HG03103 (cell line): Measurements from ENCODE around the gene BSND.

Experiments used
- ATAC-seq: cut with Tn5 transposase; IDR thresholded peaks from one replicate; pipeline ENCODE4 v1.9.1; 2021; ENCODE audit warnings: low read depth; ENCODE audit not compliant: unreplicated experiment

Gene BSND

DNA sequence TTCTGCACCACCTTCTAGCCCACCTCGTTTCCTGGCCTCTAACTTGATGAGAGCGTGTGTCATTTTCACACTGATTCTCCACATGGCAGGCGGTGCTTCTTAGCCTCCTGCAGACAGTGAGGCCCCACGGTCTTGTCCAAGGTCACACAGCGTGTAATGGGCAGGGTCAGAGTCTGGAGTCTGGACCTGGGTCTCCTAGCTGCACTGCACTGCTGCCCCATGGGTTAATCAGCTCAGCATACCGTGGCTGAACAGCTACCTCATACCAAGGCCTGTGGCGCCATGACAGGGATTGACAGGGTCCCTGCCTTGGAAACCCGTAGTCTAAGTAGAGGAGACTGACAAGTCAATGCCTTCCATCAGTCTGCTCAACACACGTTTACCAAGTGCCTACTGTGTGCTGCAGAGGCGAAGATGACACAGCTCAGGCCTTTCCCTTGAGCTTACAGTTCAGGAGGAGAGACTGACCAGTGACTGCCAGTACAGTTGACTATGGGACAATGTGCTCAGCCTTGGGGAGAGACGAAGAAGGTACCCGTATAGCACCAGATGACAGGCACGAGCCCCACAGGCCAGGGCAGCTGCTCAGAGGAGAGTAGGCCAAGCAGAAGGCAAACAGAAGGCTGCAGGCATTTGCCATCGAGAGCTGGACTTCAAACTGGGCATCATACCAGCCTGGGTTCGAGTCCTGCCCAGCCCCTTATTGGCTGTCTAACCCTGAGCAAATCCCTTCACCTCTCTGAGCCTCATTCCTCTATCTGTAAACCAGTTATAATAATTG, 46.1 kb downstream of the BSND start:
- no peak for ATAC-seq

DNA sequence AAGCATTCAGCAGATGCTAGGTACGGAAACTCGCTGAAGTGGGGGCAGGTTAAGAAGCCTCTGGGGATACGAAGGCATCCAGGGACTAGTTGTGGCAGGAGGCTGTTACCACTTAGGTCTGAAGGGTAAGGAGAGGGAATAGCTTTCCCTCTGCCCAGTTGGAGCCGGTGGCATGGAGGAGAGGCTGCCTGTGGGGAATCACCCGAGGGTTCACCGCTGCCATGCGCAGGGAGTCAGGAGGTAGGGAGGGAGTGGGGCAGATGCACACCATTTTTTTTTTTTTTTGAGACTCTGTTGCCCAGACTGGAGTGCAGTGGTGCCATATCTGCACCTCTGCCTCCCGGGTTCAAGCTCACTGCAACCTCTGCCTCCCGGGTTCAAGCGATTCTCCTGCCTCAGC, 46.7 kb downstream of the BSND start:
- ATAC-seq = no peak

DNA sequence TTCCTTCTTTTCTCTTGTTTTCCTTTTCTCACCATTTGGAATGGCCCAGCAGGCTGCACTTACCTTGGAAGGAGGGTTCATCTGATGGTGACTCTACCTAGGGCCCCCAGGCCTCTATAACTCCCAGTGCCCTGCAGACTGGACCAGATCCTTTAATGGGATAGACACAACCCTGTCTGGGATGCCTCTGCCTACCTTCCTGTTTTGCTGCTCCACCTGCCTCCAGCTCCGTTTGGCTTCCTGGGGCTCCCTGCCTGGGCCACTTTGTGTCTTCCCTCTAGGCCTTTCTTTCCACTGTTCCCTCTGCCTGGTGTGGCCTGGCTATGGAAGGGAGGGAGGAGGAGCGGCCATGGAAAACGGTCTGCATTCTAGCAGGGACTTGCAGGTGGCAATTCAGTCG, 48.1 kb downstream of the BSND start:
- no peak for ATAC-seq

DNA sequence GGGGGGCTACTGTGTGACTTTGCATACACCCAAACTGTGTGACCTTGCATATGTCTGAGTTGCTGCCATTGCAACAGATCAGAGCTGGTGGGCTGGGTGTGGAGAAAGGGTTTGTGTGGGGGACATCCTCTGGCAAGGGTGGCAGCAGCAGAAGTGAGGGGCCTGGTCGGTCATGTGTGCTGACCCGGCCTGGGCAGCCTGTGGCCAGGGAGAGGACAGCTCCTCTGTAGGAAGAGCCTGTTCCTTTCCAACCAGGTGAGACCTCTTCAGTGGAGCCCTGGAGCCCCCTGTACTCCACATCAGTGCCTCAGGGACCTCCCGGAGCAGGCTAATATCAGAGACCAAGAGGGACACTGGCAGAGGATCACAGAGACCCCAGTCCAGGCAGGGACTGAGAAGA, 48.9 kb downstream of the BSND start:
- ATAC-seq = no peak

DNA sequence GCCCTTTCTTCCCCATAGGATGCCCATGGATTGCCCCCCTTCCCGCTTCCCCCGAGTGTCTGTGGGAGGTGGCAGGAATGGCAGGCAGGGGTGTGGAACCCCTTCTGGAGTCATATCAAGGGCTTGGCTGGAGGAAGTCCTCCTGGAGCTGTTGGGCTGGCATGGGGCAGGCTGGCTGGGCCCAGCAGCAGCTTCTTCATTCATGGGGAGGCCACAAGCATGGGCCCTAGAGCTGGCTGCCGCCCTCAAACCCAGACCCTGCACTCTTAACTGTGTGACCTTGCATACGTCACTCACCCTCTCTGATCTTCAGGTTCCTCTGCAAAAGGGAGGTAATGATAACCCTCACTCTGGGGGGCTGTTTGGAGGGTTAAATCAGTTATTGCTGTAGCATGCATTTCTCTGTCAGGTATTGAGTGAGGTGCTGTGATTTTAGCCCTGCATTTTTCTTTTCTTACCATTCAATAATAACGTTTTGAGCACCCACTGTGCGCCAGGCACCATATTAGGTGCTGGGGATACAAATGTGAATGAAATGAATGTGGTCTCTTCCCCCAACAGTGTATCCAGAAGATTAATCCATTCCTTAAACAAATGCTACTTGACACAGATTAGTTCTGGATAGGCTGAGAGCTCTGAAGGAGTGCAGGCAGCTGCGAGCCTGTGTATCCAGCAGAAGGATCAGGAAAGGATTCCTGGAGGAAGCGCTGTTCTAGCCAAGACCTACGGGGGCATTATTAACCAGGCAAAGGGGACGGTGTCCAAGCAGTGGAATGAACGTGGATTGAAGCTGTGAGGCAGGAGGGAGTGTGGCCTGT, 49.9 kb downstream of the BSND start:
- ATAC-seq = no peak

DNA sequence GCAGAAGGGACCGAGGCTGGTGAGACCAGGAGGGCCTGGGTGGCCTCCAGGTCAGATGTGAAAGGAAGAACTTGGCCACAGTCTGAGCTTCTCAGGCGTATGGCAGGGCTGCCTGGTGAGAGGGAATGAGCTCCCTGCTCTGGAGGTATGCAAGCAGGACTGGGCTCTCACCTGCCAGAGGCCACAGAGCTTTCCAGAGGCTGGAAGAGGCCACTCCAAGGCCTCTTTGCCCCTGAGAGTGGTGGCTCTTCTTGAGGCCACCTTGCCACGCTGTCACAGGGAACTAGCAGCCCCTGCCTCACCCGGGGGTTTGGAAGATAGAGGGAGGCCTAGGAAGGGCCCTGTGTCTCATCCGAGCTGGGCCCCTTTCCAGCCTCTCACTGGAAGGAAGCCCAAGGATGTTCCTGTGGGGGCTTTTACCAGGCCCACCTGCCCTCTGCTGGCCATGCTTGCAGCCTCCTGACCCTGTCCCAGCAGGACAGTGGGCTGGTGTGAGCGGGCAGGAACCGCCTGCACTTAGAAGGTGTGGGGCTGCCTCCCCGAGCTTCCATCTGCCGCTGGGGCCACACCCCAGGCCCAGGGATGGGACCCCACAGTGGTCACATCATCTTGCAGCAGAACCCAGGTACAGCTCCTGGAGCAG, 50.7 kb downstream of the BSND start:
- no peak for ATAC-seq

DNA sequence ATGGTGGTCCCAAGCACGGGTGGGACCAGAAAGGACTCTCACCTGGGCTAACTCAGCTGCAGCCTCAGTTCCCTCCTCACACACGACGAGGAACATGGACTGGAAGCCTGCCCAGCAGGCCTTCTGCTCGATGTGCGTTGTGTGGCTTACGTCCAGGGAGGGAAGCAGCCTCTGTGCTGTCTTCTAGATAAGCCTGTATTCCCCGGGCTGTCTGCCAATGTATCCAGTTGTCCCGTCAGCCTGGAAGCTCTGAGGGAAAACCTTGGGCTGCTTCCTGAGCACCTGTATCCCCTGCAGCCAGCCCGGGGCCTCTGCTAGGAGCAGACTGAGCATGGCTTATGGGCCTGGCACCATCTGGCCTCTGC, 51.2 kb downstream of the BSND start:
- no peak for ATAC-seq

DNA sequence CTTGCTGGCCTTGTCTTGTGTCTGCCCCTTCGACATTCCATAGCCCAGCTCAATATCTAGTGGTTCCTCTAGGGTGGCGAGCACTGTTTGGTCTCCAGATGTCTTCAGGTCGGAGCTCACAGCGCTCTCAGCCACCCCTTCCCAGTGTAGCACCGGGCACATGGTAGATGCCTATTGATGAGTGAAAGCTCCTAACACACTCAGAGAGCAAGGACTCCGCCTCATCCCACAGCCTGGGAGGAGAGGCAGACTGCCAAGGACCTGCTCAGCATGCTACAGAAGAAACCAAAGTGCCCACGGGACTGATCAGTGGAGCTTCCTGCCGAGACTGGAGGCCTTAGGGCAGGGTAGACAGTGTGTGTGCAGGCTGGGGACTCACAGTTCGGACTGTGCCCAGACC, 51.5 kb downstream of the BSND start:
- ATAC-seq = no peak

DNA sequence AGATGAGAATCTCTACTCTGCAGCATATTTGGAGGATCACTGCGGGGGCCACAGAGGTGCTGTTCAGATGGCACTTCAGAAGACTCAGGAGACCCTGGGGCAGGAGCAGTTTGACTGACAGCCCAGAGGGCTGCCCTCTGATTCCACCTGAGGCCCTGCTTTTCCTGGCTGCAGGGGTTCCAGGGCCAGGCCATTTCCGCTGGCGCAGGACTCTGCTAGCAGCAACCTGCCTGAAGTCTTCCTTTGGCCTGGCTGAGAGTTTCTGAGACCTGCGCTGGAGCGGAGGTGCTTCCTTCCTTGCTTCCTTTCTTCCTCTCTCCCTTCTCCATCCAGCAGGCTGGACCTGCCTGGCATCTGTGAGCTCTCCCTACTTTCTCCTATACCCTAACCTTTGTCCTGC, 52.4 kb downstream of the BSND start:
- no peak for ATAC-seq

DNA sequence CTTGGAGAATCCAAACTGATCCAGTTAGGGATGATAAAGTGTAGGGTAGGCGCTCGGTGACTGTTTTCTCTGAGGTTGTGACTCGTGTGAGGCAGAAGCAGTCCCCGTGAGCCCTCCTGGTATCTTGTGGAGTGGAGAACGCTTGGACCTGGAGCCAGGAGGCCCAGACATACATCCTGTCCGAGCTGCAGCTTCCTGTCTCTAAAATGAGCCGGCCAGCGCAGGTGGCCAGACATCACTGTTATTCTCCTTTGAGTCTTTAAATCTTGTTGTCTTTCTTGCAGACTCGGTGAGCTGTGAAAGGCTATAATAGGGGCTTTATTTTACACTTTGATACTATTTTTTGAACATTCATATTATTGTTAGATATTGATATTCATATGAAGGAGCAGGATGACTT, 52.9 kb downstream of the BSND start:
- ATAC-seq = no peak

DNA sequence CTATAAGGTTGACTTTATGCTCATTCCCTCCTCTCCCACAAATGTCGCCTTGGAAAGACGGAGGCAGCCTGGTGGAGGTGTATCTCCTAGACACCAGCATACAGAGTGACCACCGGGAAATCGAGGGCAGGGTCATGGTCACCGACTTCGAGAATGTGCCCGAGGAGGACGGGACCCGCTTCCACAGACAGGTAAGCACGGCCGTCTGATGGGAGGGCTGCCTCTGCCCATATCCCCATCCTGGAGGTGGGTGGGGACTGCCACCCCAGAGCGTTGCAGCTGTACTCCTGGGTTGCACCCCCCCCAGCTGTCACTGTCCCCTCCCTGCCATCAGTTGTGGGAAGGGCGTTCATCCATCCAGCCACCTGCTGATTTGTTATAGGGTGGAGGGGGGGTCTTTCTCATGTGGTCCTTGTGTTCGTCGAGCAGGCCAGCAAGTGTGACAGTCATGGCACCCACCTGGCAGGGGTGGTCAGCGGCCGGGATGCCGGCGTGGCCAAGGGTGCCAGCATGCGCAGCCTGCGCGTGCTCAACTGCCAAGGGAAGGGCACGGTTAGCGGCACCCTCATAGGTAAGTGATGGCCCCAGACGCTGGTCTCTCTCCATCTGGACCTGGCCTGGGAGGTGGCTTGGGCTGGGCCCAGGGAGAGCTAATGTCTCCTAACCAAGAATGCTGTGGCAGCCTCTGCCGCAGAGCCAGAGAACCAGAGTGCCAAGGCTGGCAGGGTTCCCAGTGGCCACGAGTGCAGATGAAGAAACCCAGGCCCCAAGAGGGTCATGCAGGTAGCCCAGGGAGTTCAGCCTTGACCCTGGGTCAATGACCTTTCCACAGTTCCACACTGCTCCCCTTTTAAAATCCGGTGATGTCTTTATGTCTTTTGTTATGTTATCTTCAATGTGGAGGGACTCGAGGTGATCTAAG, 53.7 kb downstream of the BSND start:
- ATAC-seq = no peak

DNA sequence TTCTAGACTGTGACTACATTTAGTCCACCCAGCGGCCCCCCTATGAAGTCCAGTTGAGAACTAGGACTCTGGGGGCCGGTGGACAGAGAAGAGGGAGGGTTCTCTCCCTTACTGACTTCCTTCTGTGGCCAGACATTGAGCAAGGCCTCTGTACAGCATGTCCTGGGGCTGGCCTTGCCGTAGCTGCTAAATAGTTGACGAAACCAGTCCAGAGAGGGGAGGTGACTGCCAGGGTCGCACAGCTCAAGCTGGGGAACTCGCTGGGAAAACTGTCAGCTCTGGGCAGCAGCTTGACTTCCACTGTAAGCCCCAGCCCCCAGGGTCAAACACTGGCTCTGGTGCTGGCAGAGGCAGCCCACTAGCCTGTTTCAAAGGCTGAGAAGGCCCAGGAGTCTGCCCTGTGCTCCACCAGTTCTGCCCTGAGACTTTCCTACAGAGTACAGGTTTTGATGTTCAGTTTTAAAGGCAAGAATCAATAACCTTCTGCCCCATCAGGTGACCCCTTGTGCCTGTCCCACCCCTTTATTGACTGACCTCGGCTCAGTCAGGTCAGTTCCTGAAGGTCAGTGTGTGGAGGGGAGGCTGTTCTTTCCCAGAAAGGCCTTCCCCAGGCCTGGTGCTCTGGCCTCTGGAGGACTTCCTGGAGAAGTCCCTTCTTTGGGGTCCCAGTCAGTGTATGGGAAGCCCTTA, 54.7 kb downstream of the BSND start:
- no peak for ATAC-seq

DNA sequence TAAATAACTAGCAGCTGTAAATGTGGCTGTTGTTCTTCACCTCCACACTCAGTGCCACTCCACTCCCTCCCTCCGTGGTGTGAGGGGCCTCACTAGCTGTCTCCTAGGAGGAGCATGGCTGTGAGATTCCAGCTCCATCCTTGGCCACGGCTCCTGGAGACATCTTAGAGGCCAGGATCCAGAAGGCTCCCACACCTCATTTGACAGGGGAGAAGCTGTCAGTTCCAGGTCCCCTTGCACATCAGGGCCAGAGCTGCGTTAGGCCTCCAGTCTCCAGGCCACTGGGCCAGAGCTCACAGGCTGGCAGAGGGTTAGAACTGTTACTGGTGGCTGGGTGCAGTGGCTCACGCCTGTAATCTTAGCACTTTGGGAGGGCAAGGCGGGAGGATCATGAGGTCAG, 55.7 kb downstream of the BSND start:
- no peak for ATAC-seq

DNA sequence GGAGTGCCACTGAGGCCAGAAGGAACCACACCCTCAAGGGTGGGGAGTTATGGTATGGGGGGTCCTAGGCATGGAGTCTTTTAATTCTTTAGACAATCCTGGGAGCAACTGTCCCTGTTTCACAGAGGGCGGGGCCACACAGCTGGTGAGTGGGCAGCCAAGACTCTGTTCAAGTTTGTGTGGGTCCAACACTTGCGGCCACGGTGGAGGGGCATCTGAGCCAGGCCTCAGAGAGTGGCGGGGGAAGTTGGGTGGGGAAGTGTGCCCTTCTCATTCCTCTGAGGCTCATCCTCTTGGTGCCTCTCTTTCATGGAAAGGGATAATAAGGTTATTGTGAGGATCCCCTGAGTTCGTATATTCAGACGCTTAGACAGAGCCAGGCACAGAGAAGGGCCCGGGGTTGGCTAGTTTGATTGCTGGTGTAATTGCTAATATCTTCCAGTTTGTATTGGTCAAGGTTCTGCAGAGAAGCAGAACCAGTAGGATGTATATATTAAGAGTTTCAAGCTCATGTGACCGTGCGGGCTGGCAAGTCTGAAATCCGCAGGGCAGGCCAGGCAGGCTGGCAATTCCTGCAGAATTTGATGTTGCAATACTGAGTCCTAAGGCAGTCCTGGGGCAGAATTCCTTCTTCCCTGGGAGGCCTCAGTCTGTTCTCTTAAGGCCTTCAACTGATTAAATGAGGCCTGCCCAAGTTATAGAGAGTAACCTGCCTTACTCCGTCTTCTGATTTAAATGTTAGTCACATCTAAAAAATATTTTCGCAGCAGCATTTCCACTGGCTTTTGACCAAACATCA, 56.5 kb downstream of the BSND start:
- no peak for ATAC-seq

DNA sequence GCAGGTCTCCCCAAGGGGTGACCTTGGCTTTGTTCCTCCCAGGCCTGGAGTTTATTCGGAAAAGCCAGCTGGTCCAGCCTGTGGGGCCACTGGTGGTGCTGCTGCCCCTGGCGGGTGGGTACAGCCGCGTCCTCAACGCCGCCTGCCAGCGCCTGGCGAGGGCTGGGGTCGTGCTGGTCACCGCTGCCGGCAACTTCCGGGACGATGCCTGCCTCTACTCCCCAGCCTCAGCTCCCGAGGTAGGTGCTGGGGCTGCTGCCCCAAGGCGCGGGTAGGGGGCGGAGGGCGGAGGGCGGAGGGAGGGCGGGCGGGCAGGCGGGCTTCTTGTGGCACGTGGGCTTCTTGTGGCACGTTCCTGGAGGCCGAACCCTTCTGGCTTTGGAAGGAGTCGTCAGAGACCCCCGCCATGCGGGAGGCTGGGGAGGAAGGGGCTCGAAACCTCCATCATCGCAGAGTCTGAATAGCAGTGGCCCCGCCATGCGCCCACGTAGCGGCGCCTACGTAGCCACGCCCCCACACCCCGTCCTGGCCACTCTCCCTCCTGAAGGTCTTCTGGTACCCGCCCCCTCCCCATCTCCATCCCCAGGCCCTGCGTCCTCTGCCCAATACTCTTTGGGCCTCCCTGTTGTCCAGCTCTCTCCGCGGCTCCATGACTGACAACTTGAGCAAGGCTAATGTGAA, 57.4 kb downstream of the BSND start:
- ATAC-seq = no peak

DNA sequence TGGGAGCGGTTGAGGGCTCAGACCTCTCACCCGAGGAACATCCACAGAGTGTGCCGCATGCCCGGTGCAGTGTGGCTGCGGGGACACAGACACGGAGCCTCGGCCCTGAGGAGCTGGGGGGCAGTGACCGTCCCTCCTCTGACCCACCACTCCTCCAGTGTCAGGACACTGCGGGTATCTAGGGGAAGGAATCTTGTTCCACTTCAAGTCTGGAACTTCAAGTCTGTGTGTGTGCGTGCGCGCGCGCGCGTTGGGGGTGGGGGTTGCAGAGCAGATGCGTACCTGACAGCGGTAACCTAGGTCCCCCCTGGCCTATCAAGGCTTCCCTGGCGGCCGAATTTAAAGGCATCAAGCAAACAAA, 57.9 kb downstream of the BSND start:
- no peak for ATAC-seq

DNA sequence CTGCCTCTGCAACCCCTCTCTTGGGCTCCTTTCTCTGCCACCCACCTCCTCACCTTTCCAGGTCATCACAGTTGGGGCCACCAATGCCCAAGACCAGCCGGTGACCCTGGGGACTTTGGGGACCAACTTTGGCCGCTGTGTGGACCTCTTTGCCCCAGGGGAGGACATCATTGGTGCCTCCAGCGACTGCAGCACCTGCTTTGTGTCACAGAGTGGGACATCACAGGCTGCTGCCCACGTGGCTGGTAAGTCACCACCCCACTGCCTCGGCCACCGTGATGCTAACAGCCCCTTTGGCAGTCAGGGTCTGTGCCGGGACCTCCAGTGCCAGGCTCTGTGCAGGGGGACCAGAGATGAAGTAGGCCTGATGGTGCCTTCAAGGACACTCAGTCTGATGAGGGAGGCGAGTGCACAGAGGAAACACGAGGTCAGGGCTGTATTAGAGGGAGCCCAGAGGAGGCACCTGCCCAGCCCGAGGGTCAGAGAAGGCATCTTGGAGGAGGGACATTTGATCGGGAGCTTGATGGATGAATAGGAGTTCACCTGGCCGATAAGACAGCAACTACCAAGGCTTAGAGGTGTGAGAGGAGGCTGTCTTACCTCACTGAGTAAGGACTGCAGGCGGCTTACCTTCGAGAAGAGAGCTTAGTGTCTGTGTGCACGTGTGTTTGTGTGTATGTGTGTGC, 58.7 kb downstream of the BSND start:
- no peak for ATAC-seq

DNA sequence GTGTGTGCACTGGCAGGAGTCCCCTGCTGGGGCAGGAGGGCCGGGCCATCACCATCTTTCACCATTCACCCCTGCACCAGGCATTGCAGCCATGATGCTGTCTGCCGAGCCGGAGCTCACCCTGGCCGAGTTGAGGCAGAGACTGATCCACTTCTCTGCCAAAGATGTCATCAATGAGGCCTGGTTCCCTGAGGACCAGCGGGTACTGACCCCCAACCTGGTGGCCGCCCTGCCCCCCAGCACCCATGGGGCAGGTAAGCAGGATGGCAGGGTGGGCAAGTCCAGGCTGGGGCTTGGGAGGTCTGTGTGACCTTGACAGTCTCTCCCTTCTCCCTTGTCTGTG, 59.2 kb downstream of the BSND start:
- ATAC-seq = no peak
